ENCODE measurements around the gene CARD8.

DNA sequence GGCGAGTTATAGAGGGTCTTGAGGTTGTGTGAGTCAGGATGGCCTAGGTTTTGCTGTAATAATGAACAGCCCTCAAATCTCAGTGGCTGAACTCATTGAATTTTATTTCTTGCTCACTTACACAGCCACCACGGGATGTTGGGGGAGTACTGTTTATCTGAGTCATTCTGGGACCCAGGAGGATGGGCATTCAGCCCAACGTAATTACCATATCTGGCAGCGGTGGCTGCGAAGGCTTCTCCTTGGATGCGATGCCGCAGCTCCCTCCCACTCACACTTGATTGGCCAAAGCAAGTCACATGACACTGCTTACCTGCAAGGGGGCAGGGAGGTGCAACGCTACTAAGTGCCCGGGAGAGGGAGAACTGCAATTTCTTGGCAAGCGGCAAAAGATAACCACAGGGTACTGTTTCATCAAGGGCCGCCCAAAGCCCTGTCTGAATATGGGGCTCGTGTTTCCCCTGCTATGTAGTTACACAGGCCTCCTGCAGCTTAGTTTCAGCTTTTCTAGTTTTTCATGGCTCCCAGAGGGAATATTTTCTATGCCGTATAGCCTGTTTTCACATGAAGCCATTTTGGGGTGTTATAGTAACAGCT, 65.3 kb downstream of the CARD8 start:
- TF ChIP-seq, protein P1, sequence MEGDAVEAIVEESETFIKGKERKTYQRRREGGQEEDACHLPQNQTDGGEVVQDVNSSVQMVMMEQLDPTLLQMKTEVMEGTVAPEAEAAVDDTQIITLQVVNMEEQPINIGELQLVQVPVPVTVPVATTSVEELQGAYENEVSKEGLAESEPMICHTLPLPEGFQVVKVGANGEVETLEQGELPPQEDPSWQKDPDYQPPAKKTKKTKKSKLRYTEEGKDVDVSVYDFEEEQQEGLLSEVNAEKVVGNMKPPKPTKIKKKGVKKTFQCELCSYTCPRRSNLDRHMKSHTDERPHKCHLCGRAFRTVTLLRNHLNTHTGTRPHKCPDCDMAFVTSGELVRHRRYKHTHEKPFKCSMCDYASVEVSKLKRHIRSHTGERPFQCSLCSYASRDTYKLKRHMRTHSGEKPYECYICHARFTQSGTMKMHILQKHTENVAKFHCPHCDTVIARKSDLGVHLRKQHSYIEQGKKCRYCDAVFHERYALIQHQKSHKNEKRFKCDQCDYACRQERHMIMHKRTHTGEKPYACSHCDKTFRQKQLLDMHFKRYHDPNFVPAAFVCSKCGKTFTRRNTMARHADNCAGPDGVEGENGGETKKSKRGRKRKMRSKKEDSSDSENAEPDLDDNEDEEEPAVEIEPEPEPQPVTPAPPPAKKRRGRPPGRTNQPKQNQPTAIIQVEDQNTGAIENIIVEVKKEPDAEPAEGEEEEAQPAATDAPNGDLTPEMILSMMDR (conservative IDR thresholded peaks at IDR 0.05; ENCODE audit: low read depth, low read length), result peak; percentile 62
- TF ChIP-seq EZH2 (IDR thresholded peaks at IDR 0.05; ENCODE audit: low read length, unreplicated experiment) (no peak), EZH2phosphoT487 (IDR thresholded peaks at IDR 0.05; ENCODE audit: borderline replicate concordance, low read length) (no peak)
